CD4-positive, alpha-beta T cell treated with Interleukin-21 for 1 hour (primary cell): Measurements from ENCODE around the gene EVI5L.

Experiments
- DNase-seq: peaks from one replicate; pipeline ENCODE4 v3.0.0-alpha.2; 2020

Gene EVI5L

DNA sequence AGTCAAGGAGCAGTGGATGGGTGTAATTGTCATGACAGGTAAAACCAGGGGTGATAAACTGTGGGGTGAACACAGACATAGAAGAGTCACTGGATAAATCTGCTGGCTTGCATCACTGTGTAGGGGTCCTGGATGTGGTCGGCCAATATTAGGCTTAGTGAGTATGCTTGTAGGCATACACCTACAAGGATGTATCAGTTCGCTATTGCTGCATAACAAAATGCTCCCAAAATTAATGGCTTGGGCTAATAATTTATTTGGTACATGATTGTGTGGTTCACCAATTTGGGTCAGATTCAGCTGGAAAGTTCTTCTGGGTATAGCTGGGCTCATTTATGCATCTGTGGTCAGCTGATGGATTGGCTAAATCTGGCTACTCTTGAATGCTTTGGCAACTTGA is 11.2 kb upstream of the EVI5L start:
- no peak for DNase-seq

DNA sequence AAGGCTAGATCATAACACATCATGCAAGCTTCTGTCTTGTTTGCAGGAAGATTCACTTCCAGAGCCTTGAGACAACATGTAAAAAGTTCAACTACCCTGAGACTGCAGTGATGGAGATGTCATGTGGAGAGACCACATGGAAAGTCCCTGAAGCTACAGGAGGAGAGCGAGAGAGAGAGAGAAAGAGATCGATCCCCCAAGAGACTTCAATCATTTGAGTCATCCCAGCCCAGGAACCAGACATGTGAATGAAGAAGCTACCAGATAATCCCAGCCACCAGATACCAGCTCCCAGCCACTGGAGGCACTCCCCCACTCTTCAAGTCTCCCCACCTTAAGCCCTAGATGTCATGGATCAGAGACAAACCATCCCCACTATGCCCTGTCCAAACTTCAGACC is 10.7 kb upstream of the EVI5L start:
- DNase-seq: no peak

DNA sequence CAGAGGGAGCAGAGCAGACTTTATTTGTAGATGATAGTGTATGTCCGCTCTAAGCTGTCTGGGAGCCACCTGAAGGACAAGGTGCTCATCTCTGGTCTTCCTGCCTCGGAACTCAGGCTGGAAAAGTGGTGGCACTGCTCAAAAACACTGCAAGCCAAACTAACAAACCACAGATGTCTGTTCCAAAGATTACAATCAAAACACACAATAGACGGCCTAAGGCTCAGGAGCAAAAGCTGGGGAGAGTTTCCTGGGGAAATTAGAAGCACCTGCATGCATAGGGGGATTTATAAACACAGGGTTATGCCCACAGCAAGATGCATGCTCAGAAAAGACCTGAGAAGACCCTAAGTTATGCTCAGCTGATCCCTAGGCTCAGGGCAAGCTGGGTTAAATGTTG is 9.4 kb upstream of the EVI5L start:
- no peak for DNase-seq

DNA sequence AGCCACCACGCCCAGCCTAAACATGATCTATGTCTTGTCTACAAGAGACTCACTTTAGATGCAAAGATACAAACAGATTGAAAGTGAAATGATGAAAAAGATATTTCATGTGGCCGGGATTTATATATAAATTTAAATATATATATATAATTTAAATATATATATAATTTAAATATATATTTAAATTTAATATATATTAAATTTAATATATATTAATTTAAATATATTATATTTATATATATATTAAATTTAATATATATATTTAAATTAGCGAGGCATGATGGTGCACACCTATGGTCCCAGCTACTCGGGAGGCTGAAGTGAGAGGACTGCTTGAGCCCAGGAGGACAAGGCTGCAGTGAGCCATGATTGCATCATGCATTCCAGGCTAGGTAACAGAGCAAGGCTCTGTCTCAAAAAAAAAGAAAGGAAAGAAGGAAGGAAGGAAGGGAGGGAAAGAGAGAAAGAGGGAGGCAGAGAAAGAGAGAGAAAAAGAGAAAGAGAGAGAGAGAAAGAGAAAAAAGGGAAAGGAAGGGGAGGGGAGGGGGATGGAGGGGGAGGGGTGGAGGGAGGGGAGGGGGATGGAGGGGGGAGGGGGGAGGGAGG is 7.0 kb upstream of the EVI5L start:
- no peak for DNase-seq

DNA sequence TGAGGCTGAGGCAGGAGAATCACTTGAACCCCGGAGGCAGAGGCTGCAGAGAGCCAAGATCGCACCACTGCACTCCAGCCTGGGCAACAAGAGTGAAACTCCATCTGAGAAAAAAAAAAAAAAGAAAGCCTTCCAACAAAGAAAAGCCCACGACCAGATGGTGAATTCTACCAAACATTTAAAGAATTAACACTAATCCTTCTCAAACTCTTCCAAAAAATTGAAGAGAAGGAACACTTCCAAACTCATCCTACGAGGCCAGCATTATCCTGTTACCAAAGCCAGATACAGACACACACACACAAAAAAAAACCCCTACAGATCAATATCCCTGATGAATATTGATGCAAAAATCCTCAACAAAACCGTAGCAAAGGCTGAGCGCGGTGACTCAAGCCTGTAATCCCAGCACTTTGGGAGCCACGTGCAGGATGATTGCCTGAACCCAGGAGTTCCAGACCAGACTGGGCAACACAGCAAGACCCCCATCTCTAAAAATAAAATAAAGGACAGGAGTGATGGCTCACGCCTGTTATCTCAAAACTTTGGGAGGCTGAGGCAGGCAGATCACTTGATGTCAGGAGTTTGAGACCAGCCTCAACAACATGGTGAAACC is 6.2 kb upstream of the EVI5L start:
- no peak for DNase-seq

DNA sequence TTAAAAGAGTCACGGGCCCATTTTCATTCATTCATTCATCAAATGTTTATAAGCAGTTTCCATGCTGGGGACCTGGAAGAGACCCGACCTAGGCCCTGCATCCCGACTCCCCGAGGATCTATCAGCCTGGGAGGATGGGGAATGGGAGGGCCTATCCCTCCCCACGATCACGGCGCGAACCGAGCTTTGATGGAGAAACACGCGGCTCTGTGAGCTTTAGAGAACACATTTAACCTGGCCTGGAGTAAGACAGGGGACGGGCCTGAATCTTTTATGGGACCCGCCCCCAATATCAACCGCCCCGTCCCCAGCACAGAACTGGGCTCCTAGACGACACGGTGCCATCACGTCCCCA is 875 bp upstream of the EVI5L start:
- no peak for DNase-seq

DNA sequence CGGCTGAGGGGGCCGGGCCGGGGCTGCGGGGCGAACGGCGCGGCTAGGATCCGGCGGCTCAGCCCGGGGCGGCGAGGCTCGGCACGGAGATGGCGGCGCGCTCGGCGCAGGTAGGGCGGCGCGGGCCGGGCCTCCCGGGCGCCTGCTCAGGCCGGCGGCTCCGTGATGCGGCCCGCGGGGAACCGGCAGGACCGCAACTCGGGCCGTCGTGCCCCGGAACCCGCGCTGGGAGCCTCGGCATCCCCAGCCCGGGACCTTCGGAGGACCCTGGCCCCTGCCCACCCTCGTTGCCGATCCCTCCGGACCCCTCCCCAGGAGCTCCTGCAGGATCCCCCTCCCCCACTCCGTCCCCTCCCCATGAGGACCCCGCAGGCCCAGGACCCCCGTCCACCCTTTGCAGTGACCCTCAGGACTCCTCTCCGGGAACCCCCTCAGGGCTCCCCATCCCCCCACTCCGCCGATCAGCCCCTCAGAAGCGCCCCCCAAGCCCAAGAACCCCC is 304 bp downstream of the EVI5L start:
- DNase-seq: no peak

DNA sequence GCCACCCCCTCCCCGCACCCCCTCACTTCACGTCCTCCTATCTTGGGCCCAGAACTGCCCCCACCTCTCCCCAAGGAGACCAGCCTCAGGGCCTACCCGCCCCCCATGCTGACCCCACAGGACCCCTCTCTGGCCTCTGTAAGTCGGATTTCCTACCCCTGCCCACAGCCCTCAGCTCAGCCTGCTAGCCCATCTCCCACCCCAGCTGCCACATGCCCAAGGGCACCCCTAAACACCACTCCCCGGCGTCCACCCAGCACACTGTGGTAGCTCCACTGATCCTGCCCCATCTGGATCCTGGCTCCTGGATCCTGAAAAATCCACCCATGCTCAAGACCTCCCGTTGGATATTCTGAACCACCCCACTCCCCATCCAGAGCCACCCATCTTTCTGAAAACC is 805 bp downstream of the EVI5L start:
- DNase-seq: no peak

DNA sequence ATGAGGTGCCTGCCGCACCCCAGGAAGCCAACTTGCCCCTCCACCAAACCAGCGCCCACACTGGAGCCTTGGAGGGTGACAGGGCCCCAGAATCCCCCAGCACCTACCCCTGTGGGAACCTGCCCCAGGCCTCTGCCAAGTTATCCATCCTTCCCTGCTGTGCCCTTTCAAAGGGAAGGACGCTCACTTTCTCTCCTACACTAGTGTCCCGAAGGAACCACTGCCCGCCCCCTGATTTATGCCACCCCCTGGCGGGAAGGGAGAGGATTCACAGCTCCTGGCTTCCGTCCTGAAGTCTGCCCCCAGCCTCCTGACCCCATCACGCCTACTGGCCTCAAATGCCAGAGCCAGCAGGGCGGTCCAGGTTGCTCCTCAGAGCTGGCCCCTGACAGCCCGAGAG is 1.4 kb downstream of the EVI5L start:
- DNase-seq: no peak

DNA sequence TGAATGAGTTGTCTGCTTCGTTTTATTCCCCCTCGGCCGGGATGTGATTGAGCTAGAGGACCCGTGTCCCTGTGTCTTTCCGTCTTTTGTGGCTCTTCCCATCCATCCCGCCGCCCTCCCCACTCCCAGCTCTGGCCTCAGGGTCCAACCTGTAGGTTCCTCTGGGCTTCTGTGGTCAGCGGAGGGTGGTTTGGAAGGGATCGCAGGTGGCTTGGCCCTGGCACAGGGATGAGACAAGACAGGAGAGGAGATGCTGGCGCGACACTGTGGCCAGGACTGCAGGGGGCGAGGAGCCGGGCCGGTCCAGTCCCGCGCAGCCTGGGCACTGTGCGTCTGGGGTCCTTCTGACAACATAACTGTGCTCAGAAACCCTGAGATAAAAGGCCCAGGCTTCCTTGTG is 2.0 kb downstream of the EVI5L start:
- no peak for DNase-seq

DNA sequence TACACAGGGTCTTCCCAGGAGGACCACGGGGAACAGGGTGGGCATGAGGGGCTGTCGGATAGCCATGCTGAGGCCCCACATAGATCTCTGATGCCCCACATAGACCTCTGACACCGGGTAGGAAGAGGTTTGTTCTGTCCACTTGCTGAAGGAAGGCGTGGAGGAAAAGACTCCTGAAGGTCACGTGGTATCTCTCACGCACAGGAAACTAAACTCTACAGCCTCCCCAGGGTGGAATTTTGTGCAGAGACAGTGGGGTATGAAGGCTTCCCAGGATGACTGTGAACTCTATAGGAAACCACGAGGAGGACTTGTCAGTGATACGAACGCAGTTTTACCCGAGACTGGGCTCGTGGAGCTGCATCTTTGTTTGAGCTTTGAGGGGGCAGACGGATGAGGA is 2.8 kb downstream of the EVI5L start:
- DNase-seq: no peak

DNA sequence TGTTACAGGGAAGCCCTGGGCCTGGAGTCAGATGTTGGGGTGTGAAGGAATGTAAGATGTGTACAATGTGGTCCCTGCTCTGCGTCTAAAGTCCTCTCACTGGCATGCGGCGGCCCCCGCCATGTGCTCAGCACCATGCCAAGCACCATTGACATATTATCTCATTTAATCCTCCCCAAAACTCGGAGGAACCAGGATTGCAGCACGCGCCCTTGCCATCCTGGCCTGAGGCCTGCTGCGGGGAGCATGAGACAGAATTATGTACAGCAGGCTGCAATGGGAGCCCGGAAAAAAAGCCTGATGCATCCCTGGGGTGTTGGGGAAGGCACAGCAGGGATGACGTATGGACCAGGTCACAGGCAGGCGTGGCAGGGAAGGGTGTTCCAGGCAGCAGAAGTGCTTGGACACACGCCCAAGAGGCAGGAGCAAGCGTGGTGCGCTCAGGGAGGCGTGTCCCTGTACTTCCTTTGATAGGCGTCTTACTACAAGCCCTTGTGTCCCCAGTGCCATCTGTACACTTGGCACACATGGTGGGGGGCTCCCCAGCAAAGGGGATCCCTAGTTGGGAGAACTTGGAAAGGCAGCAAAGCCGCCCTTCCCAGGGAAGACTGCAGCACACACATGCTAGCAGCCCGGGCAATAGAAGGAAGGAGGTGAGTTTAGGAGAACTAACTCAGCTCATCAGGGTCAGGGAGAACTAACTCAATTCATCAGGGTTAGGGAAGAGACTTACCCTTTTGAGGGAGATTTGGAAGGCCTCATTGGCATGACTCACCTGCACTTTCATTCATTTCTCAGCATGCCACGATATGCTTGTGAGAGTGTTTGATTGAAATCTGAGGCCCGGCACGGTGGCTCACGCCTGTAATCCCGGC is 3.4 kb downstream of the EVI5L start:
- DNase-seq: no peak

DNA sequence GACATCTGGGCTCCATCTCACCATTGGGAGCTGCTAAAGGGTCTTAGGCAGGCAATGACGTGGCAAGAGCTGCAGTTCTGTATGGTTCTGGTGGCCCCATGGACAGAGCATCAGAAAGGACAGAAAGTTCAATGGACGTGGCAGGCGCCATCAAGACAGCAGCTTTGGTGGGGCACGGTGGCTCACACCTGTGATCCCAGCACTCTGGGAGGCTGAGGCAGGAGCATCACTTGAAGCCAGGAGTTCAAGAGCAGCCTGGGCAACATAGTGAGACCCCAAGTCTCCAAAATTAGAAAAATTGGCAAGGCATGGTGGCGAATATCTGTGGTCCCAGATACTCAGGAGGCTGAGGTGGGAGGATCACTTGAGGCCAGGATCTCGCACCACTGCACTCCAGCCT is 9.5 kb downstream of the EVI5L start:
- no peak for DNase-seq

DNA sequence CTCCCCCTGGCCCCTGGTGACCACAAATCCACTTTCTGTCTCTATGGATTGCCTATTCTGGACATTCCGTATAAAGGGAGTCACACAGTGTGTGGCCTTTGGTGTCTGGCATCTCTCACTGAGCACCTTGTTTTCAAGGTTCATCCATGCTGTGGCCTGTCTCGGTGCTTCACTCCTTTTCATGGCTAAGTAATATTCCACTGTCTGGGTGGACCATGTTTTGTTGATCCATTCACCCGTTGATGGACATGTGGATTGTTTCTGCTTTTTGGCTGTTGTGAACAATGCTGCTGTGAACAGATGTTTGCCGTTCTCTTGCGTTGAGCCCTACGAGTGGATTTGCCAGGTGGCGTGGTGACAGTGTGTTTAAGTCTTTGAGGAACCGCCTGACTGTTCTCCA is 10.6 kb downstream of the EVI5L start:
- DNase-seq: no peak

DNA sequence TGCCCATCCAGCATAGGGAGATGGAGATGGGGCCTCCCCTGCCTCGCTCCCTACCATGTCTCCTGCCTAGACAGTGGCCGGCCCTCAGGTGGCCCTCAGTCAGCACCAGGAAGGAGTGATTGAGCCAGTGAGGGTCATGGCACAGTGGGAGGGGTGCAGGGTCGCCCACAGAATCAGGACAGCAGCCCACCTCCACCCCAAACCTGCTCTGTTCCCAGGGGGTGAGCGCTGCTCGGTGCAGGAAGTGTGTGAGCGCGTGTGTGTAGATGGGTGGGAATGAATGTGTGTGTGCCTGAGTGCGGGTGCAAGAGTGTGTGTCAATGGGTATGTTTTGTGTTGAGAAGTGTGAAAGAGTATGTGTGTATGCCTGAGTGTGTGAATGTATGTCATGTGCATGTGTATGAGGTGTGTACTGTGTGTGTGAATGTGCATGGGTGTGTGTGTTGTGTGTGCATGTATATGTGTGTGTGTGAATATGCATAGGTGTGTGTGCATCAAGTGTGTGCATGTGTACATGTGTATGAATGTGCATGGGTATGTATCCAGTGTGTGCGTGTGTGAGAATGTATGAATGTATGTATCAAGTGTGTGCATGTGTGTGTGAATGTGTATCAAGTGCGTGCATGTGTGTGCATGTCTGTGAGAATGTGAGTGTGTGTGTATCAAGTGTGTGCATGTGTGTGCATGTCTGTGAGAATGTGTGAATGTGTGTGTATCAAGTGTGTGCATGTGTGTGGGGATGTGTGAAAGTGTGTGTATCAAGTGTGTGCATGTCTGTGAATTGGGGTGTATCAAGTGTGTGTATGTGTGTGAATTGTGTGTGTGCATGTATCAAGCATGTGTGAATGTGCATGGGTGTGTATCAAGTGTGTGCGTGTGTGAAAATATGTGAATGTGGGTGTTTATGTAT is 12.0 kb downstream of the EVI5L start:
- DNase-seq: no peak

DNA sequence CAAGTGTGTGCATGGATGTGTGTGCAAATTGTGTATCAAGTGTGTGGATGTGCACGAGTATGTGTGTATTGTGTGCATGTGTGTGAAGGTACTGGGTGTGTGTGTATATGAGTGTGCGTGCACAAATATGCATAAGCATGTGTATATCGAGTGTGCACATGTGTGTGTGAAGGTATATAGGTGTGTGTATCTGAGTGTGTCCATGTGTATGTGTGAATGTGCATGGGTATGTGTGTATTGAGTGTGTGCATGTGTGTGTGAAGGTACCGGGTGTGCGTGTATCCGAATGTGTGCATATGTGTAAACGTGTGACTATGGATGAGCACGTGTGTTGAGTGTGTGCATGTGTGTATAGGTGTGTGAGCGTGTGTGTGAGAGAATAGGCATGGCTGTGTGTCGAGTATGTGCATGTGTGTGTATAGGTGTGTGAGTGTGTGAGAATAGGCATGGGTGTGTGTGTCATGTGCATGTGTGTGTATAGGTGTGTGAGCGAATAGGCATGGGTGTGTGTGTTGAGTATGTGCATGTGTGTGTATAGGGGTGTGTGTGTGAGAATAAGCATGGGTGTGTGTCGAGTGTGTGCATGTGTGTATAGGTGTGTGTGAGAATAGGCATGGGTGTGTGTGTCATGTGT is 12.8 kb downstream of the EVI5L start:
- no peak for DNase-seq

DNA sequence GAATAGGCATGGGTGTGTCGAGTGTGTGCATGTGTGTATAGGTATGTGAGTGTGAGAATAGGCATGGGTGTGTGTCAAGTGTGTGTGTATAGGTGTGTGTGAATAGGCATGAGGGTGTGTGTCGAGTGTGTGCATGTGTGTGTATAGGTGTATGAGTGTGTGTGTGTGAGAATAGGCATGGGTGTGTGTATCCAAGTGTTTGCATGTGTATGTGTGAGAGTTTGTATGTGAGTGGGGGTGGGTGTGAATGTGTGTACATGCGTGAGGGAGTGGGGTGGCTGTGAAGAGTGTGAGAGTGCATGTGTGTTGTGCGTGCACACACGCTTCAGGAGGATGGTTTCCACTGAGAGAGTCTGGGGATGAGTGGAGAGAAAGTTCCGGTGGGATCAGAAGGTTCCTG is 13.5 kb downstream of the EVI5L start:
- no peak for DNase-seq

DNA sequence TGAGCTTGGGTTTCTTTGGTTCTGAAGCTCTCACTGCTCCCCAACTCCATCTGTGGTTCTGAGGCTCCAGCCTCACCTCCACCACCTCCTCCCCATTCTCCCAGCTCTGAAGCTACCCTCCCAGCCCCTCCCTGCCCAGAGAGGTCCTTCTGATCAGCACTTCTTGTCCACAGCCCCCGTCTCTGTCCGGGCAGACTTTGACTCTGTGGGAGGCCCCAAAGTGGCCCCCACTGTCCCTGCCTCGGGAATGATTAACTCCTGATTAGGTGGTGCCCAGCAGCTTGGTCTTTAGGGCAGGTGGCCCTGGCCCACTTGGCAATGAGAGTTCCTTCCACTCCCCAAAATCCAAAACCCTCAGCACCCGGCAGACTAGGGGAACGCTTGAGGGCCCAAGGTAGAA is 14.4 kb downstream of the EVI5L start:
- DNase-seq: no peak

DNA sequence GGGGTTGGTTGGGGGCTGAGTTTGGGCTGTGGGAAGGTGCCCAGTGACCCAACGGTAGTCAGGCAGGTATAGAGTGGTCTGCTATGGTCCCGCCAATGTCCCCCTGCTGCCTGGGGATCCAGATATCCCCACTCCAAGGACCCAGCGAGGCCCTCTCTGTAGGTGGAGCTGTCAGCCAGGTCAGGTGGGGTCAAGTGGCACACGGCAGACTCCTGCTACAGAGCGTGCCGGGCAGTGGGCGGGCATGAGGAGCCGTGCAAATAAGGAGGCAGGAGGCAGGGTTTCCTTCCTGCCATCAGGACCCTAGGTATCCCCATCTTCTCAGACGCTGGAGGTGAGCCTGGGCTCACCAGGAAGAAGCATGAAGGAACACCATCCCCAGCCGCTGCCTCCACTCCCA is 14.9 kb downstream of the EVI5L start:
- DNase-seq: no peak

DNA sequence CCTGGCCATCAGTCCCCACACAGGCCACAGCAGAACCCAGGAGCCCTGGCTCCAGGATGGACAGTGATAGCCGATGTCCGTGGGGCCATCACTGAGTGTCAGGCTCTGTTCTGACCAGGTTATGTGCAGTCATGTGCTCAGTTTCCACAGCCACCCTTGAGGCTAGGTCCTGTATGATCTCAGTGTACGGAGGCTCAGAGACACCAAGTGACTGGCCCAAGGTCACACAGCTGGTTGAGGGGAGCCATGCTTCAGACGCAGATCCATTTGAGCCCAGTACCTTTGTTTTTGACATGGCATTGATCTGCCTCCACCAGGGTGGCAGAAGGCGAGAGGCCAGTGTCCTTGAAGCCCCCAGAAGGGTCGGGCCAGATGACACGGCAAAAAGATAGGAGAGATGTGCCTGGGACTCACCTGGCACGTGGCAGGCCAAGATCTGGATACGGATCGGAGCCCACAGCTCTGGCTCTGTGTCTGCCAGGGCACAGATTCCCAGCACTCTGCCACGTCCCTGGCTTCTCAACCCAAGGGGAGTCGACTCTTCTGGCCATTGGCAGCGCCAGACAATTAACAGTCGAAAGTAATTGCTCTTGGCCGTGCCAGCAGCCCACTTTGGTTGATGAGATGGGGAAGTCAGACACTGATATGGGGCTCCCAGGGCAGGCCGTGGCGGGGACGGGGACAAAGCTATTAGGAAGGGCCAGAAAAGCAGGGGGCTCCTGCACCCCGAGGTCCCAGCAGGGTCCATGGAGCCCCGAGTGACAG is 15.6 kb downstream of the EVI5L start:
- no peak for DNase-seq

DNA sequence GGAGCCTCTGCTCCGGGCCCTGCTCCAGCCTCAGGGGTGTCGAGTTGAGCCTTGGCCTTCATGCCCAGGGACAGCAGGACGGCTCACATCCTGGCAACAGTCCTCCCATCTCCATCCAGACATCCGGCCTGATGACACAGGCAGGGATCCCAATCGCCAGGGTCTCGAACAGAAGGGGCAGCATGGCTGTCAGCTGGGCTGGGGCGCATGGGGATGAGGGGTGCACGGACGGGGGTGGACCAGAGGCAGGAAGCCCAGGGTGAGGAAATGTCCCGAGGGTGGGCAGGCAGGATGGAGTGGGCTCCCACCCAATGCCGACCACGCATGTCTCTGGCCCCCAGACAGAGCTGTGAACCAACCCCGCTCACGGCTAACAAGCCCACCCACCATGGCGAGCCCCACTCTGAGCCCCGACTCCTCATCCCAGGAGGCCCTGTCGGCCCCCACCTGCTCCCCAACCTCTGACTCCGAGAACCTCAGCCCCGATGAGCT is 16.2 kb downstream of the EVI5L start:
- DNase-seq: no peak

DNA sequence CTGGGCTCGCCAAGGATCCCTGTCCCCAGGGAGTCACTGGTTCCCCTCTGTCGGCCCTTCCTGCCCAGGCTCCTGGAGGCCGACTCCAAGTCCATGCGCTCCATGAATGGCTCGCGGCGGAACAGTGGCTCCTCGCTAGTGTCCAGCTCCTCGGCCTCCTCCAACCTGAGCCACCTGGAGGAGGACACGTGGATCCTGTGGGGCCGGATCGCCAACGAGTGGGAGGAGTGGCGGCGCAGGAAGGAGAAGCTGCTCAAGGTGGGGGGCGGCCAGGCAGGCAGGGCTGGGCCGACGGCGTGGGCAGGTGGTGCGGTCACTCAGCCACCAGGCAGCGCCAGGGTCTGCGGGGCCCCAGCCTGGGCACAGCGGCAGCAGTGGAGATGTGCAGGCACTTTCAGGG is 17.6 kb downstream of the EVI5L start:
- DNase-seq: no peak
